HG03135 (cell line): Measurements from ENCODE around the gene F2RL3.

Source experiments
- ATAC-seq: cut with Tn5 transposase; IDR thresholded peaks from one replicate; pipeline ENCODE4 v1.9.1; 2021; ENCODE audit warnings: mild to moderate bottlenecking, moderate library complexity; ENCODE audit not compliant: unreplicated experiment

The F2RL3 gene

GRCh38 chr19:16888629-16889365 is at the start of gene F2RL3:
Gene F2RL3, plus strand, starts transcription at chr19:16888999. Its CDS starts 191 bp downstream, at chr19:16889190.
- ATAC-seq: no peak

GRCh38 chr19:16841391-16841926 is 47.3 kb upstream of the F2RL3 start:
- ATAC-seq: no peak

- ATAC-seq: no peak
Measured at GRCh38 chr19:16846901-16847300, 41.9 kb upstream of the F2RL3 start.

GRCh38 chr19:16847430-16847829 is 41.4 kb upstream of the F2RL3 start:
- ATAC-seq: no peak

GRCh38 chr19:16849168-16849567 is 39.6 kb upstream of the F2RL3 start:
- no peak for ATAC-seq

- ATAC-seq: no peak
Measured at GRCh38 chr19:16850133-16850532, 38.7 kb upstream of the F2RL3 start.

GRCh38 chr19:16851031-16851712 is 37.6 kb upstream of the F2RL3 start:
- ATAC-seq: no peak

GRCh38 chr19:16853066-16853465 is 35.7 kb upstream of the F2RL3 start:
- no peak for ATAC-seq

GRCh38 chr19:16856091-16856490 is 32.7 kb upstream of the F2RL3 start:
- ATAC-seq: no peak

GRCh38 chr19:16859626-16860025 is 29.2 kb upstream of the F2RL3 start:
- no peak for ATAC-seq

- ATAC-seq: no peak
Measured at GRCh38 chr19:16860118-16860517, 28.7 kb upstream of the F2RL3 start.

GRCh38 chr19:16861011-16861410 is 27.8 kb upstream of the F2RL3 start:
- no peak for ATAC-seq

GRCh38 chr19:16861834-16862233 is 27.0 kb upstream of the F2RL3 start:
- no peak for ATAC-seq

GRCh38 chr19:16862826-16863415 is 25.9 kb upstream of the F2RL3 start:
- no peak for ATAC-seq

- no peak for ATAC-seq
Measured at GRCh38 chr19:16867211-16867610, 21.6 kb upstream of the F2RL3 start.

- no peak for ATAC-seq
Measured at GRCh38 chr19:16868423-16869130, 20.2 kb upstream of the F2RL3 start.

GRCh38 chr19:16869331-16869972 is 19.3 kb upstream of the F2RL3 start:
- ATAC-seq: no peak

- ATAC-seq: no peak
Measured at GRCh38 chr19:16871871-16872270, 16.9 kb upstream of the F2RL3 start.

GRCh38 chr19:16872728-16873127 is 16.1 kb upstream of the F2RL3 start:
- no peak for ATAC-seq

- ATAC-seq: no peak
Measured at GRCh38 chr19:16873594-16873993, 15.2 kb upstream of the F2RL3 start.
